HepG2 (cell line): ENCODE results near the gene COL4A2. TPM values are rescaled to one million over a fixed set of nuclear protein-coding genes. Genes with fewer than 3 reads are reported as not detected.

ENCODE experiments used
- ATAC-seq: fragments of 200-7000 bp; cut with Tn5 transposase; 3 replicates; pipeline ENCODE4 v1.9.1; 2020; ENCODE audit warnings: mild to moderate bottlenecking, moderate library complexity
- BruUV-seq: library from RNA; stranded (reverse); fragments of 400-500 nt; replicated peaks from 2 replicates; lab custom pipeline; 2021; lab: Mats Ljungman, UMichigan
- CTCF ChIA-PET: fragments of 300-600 bp; formaldehyde crosslinking; extraction: SDS; loops from one replicate; lab custom pipeline; 2021; ENCODE audit warnings: low total read pairs, inconsistent platforms, low intra/inter-chr PET ratio; lab: Yijun Ruan, JAX
- POLR2A ChIA-PET: fragments of 350-600 bp; sonication (Branson Sonifier 250); formaldehyde crosslinking; loops from one replicate; lab custom pipeline; 2020; ENCODE audit warnings: antibody characterized with exemption, inconsistent platforms; lab: Yijun Ruan, JAX
- DNase-seq: peaks from one replicate; pipeline ENCODE4 v3.0.0-alpha.2; 2015; ENCODE audit warnings: low spot score
- FAIRE-seq: peaks from 3 replicates; lab custom pipeline; 2011; peaks lifted over from hg19 to GRCh38; lab: Jason Lieb, UNC
- H2AFZ ChIP-seq: one replicate; pipeline ENCODE4 v1.6.1; 2011; ENCODE audit warnings: low read length, inconsistent platforms
- H3K27ac ChIP-seq: fragments of 300-600 bp; 3 replicates; pipeline ENCODE4 v1.8.0; 2011; ENCODE audit warnings: mixed run types, mild to moderate bottlenecking, mixed read lengths, low read length, inconsistent platforms; ENCODE audit not compliant: insufficient read depth; ENCODE audit errors: extremely low read length
- H3K27me3 ChIP-seq, 2 experiments: fragments of 200-600 bp in 1 of 2; 2 replicates in 1 of 2; 3 replicates in 1 of 2; pipeline versions ENCODE4 v1.6.0 to v1.8.0; 2011; ENCODE audit warnings: low read length in 2 of 2, mild to moderate bottlenecking in 2 of 2, moderate library complexity in 2 of 2, inconsistent platforms in 1 of 2; ENCODE audit not compliant: insufficient read depth in 2 of 2, control insufficient read depth in 1 of 2
- H3K36me3 ChIP-seq, 2 experiments: fragments of 200-600 bp in 1 of 2; replicated peaks in 1 of 2; 2 replicates in 1 of 2; 3 replicates in 1 of 2; pipeline versions ENCODE4 v1.5.1 to v1.8.0; 2011; ENCODE audit warnings: low read length in 2 of 2, inconsistent platforms in 1 of 2; ENCODE audit not compliant: insufficient read depth in 2 of 2, control insufficient read depth in 1 of 2
- H3K4me1 ChIP-seq: 2 replicates; pipeline ENCODE4 v1.5.1; 2012; ENCODE audit warnings: low read length, inconsistent platforms; ENCODE audit not compliant: insufficient read depth
- H3K4me2 ChIP-seq: 2 replicates; pipeline ENCODE4 v1.6.0; 2011; ENCODE audit warnings: low read depth, low read length, inconsistent platforms
- H3K4me3 ChIP-seq, 3 experiments: fragments of 200-600 bp in 1 of 3; sonication (generic), shearing (Covaris generic) in 1 of 3; replicated peaks in 1 of 3; 2 replicates each; pipeline ENCODE4 v1.5.1; 2011 to 2016; ENCODE audit warnings: low read length in 3 of 3, inconsistent platforms in 2 of 3, low read depth in 2 of 3, mild to moderate bottlenecking in 2 of 3, control low read depth in 1 of 3, mixed read lengths in 1 of 3; ENCODE audit not compliant: insufficient read depth in 1 of 3
- H3K79me2 ChIP-seq: one replicate; pipeline ENCODE4 v1.6.1; 2011; ENCODE audit warnings: low read length, inconsistent platforms; ENCODE audit not compliant: insufficient read depth
- H3K9ac ChIP-seq: 2 replicates; pipeline ENCODE4 v1.6.0; 2011; ENCODE audit warnings: mild to moderate bottlenecking, low read depth, low read length, inconsistent platforms; ENCODE audit not compliant: insufficient read depth
- H3K9me3 ChIP-seq: 2 replicates; pipeline ENCODE4 v1.5.1; 2012; ENCODE audit warnings: mild to moderate bottlenecking, low read length
- H4K20me1 ChIP-seq: 2 replicates; pipeline ENCODE4 v1.6.0; 2011; ENCODE audit warnings: inconsistent platforms, mild to moderate bottlenecking, low read length, moderate library complexity; ENCODE audit not compliant: insufficient read depth
- CHD2 ChIP-seq: IDR thresholded peaks from 2 replicates; pipeline ENCODE4 v1.6.1; 2011; ENCODE audit warnings: low read depth, low read length, improper control_type of control experiment
- HNRNPLL ChIP-seq: fragments of 200-400 bp; formaldehyde crosslinking; IDR thresholded peaks from 2 replicates; pipeline ENCODE4 v1.6.1; 2017; ENCODE audit warnings: mild to moderate bottlenecking, low read depth, low read length; ENCODE audit not compliant: poor library complexity, severe bottlenecking
- MBNL3 ChIP-seq: fragments of 250-450 bp; sonication (Bioruptor Pico); conservative IDR thresholded peaks from 2 replicates; pipeline ENCODE4 v1.8.0; 2022; ENCODE audit warnings: mild to moderate bottlenecking, inconsistent platforms
- SMC3 ChIP-seq: IDR thresholded peaks from 2 replicates; pipeline ENCODE4 v1.6.1; 2011; ENCODE audit warnings: low read length, improper control_type of control experiment
- ZNF296 ChIP-seq: sonication (generic); formaldehyde crosslinking; conservative IDR thresholded peaks from 2 replicates; pipeline ENCODE4 v1.5.0; 2020; ENCODE audit warnings: mild to moderate bottlenecking, missing genetic modification reagents
- ZNF331 ChIP-seq: sonication (generic); formaldehyde crosslinking; IDR thresholded peaks from 2 replicates; pipeline ENCODE4 v1.4.0; 2020; ENCODE audit warnings: missing genetic modification reagents
- ZNF432 ChIP-seq: sonication (generic); formaldehyde crosslinking; IDR thresholded peaks from 2 replicates; pipeline ENCODE4 v1.5.0; 2020; ENCODE audit warnings: missing genetic modification reagents, mild to moderate bottlenecking, borderline replicate concordance
- ZNF558 ChIP-seq: sonication (generic); formaldehyde crosslinking; IDR thresholded peaks from 2 replicates; pipeline ENCODE4 v1.9.0; 2022; ENCODE audit warnings: mild to moderate bottlenecking, missing genetic modification reagents, borderline replicate concordance
- WGBS: methylation state at CpG from one replicate; pipeline ENCODE4 v1.1.6; 2017; ENCODE audit warnings: low lambda C conversion rate; 5-methylcytosine and 5-hydroxymethylcytosine counted together
- in situ Hi-C: cut with HindIII; loops from 2 replicates; pipeline ENCODE4 v1.10.0; 2017; ENCODE audit warnings: low pct_unique_long_range_greater_than_20kb; ENCODE audit not compliant: extremely low pct_ligation_motif_present
- intact Hi-C: fragments of 100-400 bp; cut with micrococcal nuclease; formaldehyde crosslinking; loops from one replicate; pipeline ENCODE4 v1.10.0; 2022; ENCODE audit not compliant: unreplicated experiment
- polyA plus RNA-seq, 8 experiments: library from polyadenylated mRNA; depleted of rRNA in 3 of 8; stranded (reverse) in 7 of 8; unstranded in 1 of 8; fragments of >200 nt; fragmentation: Illumina TruSeq in 4 of 8; extraction: Trizol in 4 of 8; gene quantifications; 2 replicates each; pipeline versions ENCODE4 v1.2.1 to v1.2.3, GENCODE V29; 2011 to 2016; ENCODE audit warnings: low read depth in 4 of 8, missing spikeins in 1 of 8, mixed read lengths in 1 of 8; ENCODE audit not compliant: insufficient read depth in 1 of 8
- total RNA-seq, 5 experiments: library from RNA; depleted of rRNA; stranded (reverse); fragments of >200 nt; fragmentation: Illumina TruSeq; extraction: Trizol; gene quantifications; 2 replicates each; pipeline ENCODE4 v1.2.3, GENCODE V29; 2016; ENCODE audit warnings: low read depth in 1 of 5
- TF ChIP-seq, protein P1 (sequence below): IDR thresholded peaks from 2 replicates; pipeline ENCODE4 v1.6.1; 2018; ENCODE audit warnings: missing genetic modification reagents, mild to moderate bottlenecking, missing compliant biosample characterization
- TF ChIP-seq, protein P2 (sequence below): sonication (generic); formaldehyde crosslinking; conservative IDR thresholded peaks from 2 replicates; pipeline ENCODE4 v1.8.0; 2022; ENCODE audit warnings: low read depth, missing genetic modification reagents

Gene COL4A2
- total and polyA plus RNA-seq, 2 of the 13 experiments (the other 11 are each of a cell fraction or from before 2014, with no cell fraction given), result 0.22 to 1.9 TPM

DNA sequence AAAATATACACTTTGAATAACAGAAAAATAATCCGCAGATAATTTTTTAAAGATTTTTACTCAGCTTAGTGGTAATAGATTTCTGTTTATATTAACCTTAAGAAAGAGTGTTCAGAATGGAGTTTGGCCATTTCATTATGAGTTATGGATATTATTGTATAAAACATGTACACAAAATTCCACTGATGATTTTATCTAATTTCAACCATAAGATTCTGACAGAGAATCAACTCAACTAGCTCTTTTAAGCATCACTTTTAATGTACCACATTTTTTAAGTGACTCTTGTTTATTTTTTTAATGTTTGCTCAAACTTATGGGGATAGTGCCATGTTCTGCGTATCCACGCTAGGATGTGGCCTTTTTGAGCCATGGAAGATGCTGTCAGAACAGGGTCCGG, 75.7 kb downstream of the COL4A2 start (continued):
- no peak for TF ChIP-seq ZNF432 (CRISPR knock-in tag)

DNA sequence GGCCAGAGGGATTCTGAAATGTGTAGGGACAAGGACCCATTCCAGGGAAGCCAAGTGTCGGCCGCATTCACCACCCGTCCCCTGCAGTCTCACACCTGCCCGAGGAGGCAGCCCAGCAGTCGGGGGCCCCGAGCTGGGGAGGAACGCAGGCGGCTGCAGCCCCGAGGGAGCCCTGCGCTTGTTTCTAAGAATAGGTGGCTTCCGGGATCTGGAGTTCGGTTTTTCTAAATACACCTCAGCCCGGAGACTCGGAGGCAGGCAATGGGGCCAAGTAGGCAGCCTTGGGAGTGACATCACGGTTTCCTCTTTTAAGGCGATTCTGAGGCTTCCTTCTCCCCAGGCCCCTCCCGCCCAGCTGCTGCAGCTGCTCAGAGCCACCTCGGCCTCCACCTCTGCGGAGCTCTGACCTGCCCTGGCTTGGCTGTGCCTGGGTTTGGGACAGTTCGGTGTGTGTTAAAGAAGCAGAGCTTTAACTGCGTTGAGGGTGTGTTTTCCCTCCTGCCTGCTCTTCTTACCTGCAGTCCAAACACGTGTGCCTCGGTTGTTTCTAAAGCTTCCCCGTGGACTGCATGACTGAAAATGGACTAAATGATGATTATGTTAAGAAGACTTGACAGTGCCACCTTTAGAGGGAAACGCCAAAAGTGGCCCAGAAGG, 80.5 kb downstream of the COL4A2 start:
- TF ChIP-seq ZNF296 (CRISPR knock-in tag) (no peak), ZNF558 (CRISPR knock-in tag) (no peak), CHD2 (no peak), SMC3 (no peak), HNRNPLL (no peak), MBNL3 (CRISPR knock-in tag) (no peak), ZNF331 (CRISPR knock-in tag) (no peak)
- TF ChIP-seq, protein P1, sequence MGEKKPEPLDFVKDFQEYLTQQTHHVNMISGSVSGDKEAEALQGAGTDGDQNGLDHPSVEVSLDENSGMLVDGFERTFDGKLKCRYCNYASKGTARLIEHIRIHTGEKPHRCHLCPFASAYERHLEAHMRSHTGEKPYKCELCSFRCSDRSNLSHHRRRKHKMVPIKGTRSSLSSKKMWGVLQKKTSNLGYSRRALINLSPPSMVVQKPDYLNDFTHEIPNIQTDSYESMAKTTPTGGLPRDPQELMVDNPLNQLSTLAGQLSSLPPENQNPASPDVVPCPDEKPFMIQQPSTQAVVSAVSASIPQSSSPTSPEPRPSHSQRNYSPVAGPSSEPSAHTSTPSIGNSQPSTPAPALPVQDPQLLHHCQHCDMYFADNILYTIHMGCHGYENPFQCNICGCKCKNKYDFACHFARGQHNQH (CRISPR knock-in tag), result no peak
- TF ChIP-seq, protein P2, sequence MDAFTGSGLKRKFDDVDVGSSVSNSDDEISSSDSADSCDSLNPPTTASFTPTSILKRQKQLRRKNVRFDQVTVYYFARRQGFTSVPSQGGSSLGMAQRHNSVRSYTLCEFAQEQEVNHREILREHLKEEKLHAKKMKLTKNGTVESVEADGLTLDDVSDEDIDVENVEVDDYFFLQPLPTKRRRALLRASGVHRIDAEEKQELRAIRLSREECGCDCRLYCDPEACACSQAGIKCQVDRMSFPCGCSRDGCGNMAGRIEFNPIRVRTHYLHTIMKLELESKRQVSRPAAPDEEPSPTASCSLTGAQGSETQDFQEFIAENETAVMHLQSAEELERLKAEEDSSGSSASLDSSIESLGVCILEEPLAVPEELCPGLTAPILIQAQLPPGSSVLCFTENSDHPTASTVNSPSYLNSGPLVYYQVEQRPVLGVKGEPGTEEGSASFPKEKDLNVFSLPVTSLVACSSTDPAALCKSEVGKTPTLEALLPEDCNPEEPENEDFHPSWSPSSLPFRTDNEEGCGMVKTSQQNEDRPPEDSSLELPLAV (CRISPR knock-in tag), result no peak
- POLR2A ChIA-PET, result no interaction called here
- no peak overlapping the region for H3K27ac ChIP-seq
- in situ Hi-C loops, result no loop called here
- intact Hi-C loops, result no loop called here
- no peaks in the 10 kb centered on the region for H3K9me3 ChIP-seq
- no peak overlapping the region for H3K4me2 ChIP-seq
- ATAC-seq, result no peak
- BruUV-seq, result no TSS peak
- CTCF ChIA-PET, result no interaction called here
- no peak overlapping the region for H3K9ac ChIP-seq
- H3K4me1 ChIP-seq, result no peaks in the 10 kb centered on the region
- DNase-seq, result no peak
- H3K4me3 ChIP-seq, result no peak overlapping the region
- H2AFZ ChIP-seq, result no peak overlapping the region
- WGBS, result 11% methylated on average over 10 of the region's 25 CpGs
- FAIRE-seq, result no peak
- peaks cover 2 to 45% of the 10 kb centered on the region in 2 experiments; a peak in 3 of 5 replicates for H3K27me3 ChIP-seq
- no peaks in the 10 kb centered on the region for H4K20me1 ChIP-seq
- H3K36me3 ChIP-seq, result no peaks in the 10 kb centered on the region
- H3K79me2 ChIP-seq, result no peaks in the 10 kb centered on the region
